HG03342 (cell line): Measurements from ENCODE around the gene RFESD.
"Not testable (repeated sequence)": the region's sequence is repeated elsewhere in the genome, so short reads cannot be mapped to it uniquely, and the experiment has no call there.

ENCODE experiments used
- ATAC-seq: cut with Tn5 transposase; IDR thresholded peaks from one replicate; pipeline ENCODE4 v1.9.1; 2021; ENCODE audit warnings: mild to moderate bottlenecking, moderate library complexity; ENCODE audit not compliant: unreplicated experiment

Gene RFESD

GRCh38 chr5:95706196-95706595 is 59.6 kb downstream of the RFESD start:
- not testable (repeated sequence) for ATAC-seq

GRCh38 chr5:95707055-95707454 is 60.5 kb downstream of the RFESD start:
- ATAC-seq: no peak
